Measurements from ENCODE around the gene PCDHA4. TPM values are rescaled to one million over a fixed set of nuclear protein-coding genes. Genes with fewer than 3 reads are reported as not detected.

The PCDHA4 gene
- total RNA-seq, 1 donor from 2014 or later: not detected

DNA sequence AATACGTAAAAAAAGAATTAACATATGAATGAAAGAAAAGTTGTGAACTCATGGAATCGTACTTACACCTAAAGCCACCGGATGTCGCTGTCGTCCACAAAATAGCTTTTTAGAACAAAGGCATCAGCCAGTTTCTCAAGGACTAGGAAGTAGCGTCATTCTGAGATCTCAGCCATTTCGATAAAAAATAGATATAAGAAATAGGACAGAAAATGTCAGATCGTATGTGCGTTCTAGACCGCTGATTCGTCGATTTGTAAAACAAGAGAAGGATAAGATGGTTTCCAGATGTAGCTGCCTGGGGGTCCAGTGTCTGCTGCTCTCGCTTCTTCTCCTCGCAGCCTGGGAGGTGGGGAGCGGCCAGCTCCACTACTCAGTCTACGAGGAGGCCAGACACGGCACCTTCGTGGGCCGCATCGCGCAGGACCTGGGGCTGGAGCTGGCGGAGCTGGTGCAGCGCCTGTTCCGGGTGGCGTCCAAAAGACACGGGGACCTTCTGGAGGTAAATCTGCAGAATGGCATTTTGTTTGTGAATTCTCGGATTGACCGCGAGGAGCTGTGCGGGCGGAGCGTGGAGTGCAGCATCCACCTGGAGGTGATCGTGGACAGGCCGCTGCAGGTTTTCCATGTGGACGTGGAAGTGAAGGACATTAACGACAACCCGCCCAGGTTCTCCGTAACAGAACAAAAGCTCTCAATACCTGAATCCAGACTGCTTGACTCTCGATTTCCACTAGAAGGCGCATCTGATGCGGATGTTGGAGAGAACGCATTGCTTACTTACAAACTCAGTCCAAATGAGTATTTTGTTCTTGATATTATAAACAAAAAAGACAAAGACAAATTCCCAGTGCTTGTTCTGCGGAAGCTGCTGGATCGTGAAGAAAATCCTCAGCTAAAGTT is 49.2 kb downstream of the PCDHA4 start, which contains the start of gene PCDHA10:
Gene PCDHA10, plus strand, starts transcription at position 126 of the 903 bp plus-strand sequence. Its CDS starts 152 bp downstream, at position 278.
- DNase-seq (ENCODE audit: low spot score): no peak
- H3K4me1 Mint-ChIP-seq (ENCODE audit: low read depth): no peaks in the 10 kb centered on the region
- H3K36me3 Mint-ChIP-seq (ENCODE audit: low read depth): no peaks in the 10 kb centered on the region
- intact Hi-C loops (cut with micrococcal nuclease): no loop called here
- H3K9me3 Mint-ChIP-seq: peaks cover 29% of the 10 kb centered on the region
- H3K4me3 Mint-ChIP-seq: no peak within 1 kb of the TSS
- H3K27me3 Mint-ChIP-seq (ENCODE audit: insufficient read depth): peaks cover 4% of the 10 kb centered on the region
- no peak within 1 kb of the TSS for H3K27ac Mint-ChIP-seq

DNA sequence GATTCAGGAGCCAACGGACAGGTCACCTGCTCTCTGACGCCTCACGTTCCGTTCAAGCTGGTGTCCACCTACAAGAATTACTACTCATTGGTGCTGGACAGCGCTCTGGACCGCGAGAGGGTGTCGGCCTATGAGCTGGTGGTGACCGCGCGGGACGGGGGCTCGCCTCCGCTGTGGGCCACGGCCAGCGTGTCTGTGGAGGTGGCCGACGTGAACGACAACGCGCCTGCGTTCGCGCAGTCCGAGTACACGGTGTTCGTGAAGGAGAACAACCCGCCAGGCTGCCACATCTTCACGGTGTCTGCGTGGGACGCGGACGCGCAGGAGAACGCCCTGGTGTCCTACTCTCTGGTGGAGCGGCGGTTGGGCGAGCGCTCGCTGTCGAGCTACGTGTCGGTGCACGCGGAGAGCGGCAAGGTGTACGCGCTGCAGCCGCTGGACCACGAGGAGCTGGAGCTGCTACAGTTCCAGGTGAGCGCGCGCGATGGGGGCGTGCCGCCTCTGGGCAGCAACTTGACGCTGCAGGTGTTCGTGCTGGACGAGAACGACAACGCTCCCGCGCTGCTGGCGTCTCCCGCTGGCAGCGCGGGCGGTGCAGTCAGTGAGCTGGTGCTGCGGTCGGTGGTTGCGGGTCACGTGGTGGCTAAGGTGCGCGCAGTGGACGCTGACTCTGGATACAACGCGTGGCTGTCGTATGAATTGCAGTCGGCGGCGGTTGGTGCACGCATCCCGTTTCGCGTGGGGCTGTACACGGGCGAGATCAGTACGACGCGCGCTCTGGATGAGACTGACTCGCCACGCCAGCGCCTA is 50.5 kb downstream of the PCDHA4 start:
- no peaks in the 10 kb centered on the region for H3K36me3 Mint-ChIP-seq (ENCODE audit: low read depth)
- peaks cover 4% of the 10 kb centered on the region for H3K27me3 Mint-ChIP-seq (ENCODE audit: insufficient read depth)
- no peak for DNase-seq (ENCODE audit: low spot score)
- H3K27ac Mint-ChIP-seq: no peak overlapping the region
- H3K4me3 Mint-ChIP-seq: no peak overlapping the region
- intact Hi-C loops (cut with micrococcal nuclease): no loop called here
- H3K4me1 Mint-ChIP-seq (ENCODE audit: low read depth): no peaks in the 10 kb centered on the region
- peaks cover 40% of the 10 kb centered on the region for H3K9me3 Mint-ChIP-seq

- intact Hi-C loops (cut with micrococcal nuclease): no loop called here
- H3K27ac Mint-ChIP-seq: no peak overlapping the region
- H3K4me3 Mint-ChIP-seq: no peak overlapping the region
- H3K4me1 Mint-ChIP-seq (ENCODE audit: low read depth): no peaks in the 10 kb centered on the region
- H3K36me3 Mint-ChIP-seq (ENCODE audit: low read depth): no peaks in the 10 kb centered on the region
- H3K9me3 Mint-ChIP-seq: peaks cover 40% of the 10 kb centered on the region
- peaks cover 4% of the 10 kb centered on the region for H3K27me3 Mint-ChIP-seq (ENCODE audit: insufficient read depth)
- DNase-seq (ENCODE audit: low spot score): no peak
These were observed 51.0 kb downstream of the PCDHA4 start for GRCh38 chr5:140857987-140858240.

DNA sequence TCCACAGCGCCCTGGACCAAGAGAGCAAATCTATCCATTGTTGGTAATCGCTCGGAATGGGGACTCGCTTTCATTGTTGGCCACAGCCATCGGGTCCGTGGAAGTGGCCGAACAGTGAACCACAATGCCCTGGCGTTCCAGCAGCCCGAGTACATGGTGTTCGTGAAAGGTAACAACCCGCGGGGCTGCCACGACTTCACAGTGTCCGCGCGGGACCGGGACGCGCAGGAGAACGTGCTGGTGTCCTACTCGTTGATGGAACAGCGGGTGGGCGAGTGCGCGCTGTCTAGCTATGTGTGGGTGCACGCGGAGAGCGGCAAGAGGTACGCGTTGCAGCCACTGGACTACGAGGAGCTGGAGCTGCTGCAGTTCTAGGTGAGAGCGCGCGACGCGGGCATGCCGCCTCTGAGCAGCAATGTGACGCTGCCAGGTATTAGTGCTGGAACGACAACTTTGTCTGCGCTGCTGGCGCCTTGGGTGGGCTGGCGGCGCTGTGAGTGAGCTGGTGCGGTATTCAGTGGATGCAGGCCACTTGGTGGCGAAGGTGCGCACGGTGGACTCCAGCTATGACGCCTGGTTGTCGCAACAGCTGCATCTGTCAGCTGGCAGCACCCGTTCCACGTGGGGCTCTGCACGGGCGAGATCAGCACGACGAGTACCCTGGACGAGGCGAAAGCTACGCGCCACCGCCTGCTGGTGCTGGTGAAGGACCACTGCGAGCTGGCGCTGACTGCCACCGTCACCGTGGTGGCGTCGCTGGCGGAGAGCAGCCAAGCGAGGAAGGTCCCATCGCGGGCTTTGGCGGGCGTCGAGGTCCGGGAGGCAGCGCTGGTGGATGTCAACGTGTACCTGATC is 55.8 kb downstream of the PCDHA4 start:
- no peak for DNase-seq (ENCODE audit: low spot score)
- H3K4me1 Mint-ChIP-seq (ENCODE audit: low read depth): no peaks in the 10 kb centered on the region
- no peaks in the 10 kb centered on the region for H3K27me3 Mint-ChIP-seq (ENCODE audit: insufficient read depth)
- no peaks in the 10 kb centered on the region for H3K36me3 Mint-ChIP-seq (ENCODE audit: low read depth)
- intact Hi-C loops (cut with micrococcal nuclease): loop anchor here (10.0 kb wide), 1 partner anchor 372 kb away; no protein-coding TSS in a partner anchor
- no peak overlapping the region for H3K27ac Mint-ChIP-seq
- H3K9me3 Mint-ChIP-seq: peaks cover 19% of the 10 kb centered on the region
- no peak overlapping the region for H3K4me3 Mint-ChIP-seq

Other genes starting within 250 kb of the PCDHA4 start
- 55.6 and 59.2 TPM in 2 replicates for gene SRA1, start 249.6 kb upstream of the PCDHA4 start, total RNA-seq
- gene APBB3, start 242.5 kb upstream of the PCDHA4 start, total RNA-seq: 17.2 and 21.2 TPM in 2 replicates
- 94.3 and 107 TPM in 2 replicates for gene SLC35A4, start 242.2 kb upstream of the PCDHA4 start, total RNA-seq
- 0.29 and 0.62 TPM in 2 replicates for gene CD14, start 173.9 kb upstream of the PCDHA4 start, total RNA-seq
- gene TMCO6, start 167.6 kb upstream of the PCDHA4 start, total RNA-seq: 43.2 and 43.6 TPM in 2 replicates
- gene NDUFA2, start 159.4 kb upstream of the PCDHA4 start, total RNA-seq: 63.4 and 63.8 TPM in 2 replicates
- gene IK, start 159.2 kb upstream of the PCDHA4 start, total RNA-seq: 115 and 118 TPM in 2 replicates
- gene WDR55, start 142.2 kb upstream of the PCDHA4 start, total RNA-seq: 42.7 and 43.2 TPM in 2 replicates
- gene DND1, start 133.5 kb upstream of the PCDHA4 start, total RNA-seq: 3.3 and 4.1 TPM in 2 replicates
- gene HARS1, start 115.7 kb upstream of the PCDHA4 start, total RNA-seq: 112 and 114 TPM in 2 replicates
- 31.2 and 32.7 TPM in 2 replicates for gene HARS2, start 115.6 kb upstream of the PCDHA4 start, total RNA-seq
- 68.0 and 71.2 TPM in 2 replicates for gene ZMAT2, start 106.6 kb upstream of the PCDHA4 start, total RNA-seq
- gene PCDHA1, start 20.9 kb upstream of the PCDHA4 start, total RNA-seq: not detected in 2 replicates
- not detected in 2 replicates for gene PCDHA2, start 12.2 kb upstream of the PCDHA4 start, total RNA-seq
- gene PCDHA3, start 6.0 kb upstream of the PCDHA4 start, total RNA-seq: not detected in 2 replicates
- gene PCDHA5, start 14.5 kb downstream of the PCDHA4 start, total RNA-seq: not detected in 2 replicates
- gene PCDHA6, start 20.9 kb downstream of the PCDHA4 start, total RNA-seq: not detected in 2 replicates
- not detected in 2 replicates for gene PCDHA7, start 27.2 kb downstream of the PCDHA4 start, total RNA-seq
- gene PCDHA8, start 34.1 kb downstream of the PCDHA4 start, total RNA-seq: not detected in 2 replicates
- gene PCDHA9, start 41.3 kb downstream of the PCDHA4 start, total RNA-seq: not detected in 2 replicates
- not detected in 2 replicates for gene PCDHA10, start 48.8 kb downstream of the PCDHA4 start, total RNA-seq
- not detected in 2 replicates for gene PCDHA11, start 61.9 kb downstream of the PCDHA4 start, total RNA-seq
- gene PCDHA12, start 68.2 kb downstream of the PCDHA4 start, total RNA-seq: not detected in 2 replicates
- not detected in 2 replicates for gene PCDHA13, start 75.1 kb downstream of the PCDHA4 start, total RNA-seq
- gene PCDHAC1, start 119.2 kb downstream of the PCDHA4 start, total RNA-seq: not detected in 2 replicates
- gene PCDHAC2, start 159.4 kb downstream of the PCDHA4 start, total RNA-seq: not detected in 2 replicates
- gene PCDHB1, start 244.3 kb downstream of the PCDHA4 start, total RNA-seq: not detected in 2 replicates

Measured in activated T-helper 1 cell treated with anti-CD3 and anti-CD28 coated beads, Interleukin-12 subunit alpha, Interleukin-12 subunit beta, Interleukin-2, Interleukin-4 antibody, amounts not matched to agents 30 ng/mL and 10 ng/mL and 1 ng/mL, durations not matched to agents 14 hours and 24 hours and 36 hours (primary cell).